GM23248 (cell line): ENCODE measurements around the gene RAB8B.

ENCODE experiments used
- EZH2 ChIP-seq: fragments of 200-600 bp; sonication (generic); IDR thresholded peaks from 2 replicates; pipeline ENCODE4 v1.6.1; 2018; ENCODE audit warnings: antibody characterized with exemption, mild to moderate bottlenecking; ENCODE audit not compliant: insufficient read depth, poor library complexity, severe bottlenecking
- EZH2phosphoT487 ChIP-seq: fragments of 200-600 bp; sonication (generic); IDR thresholded peaks from 2 replicates; pipeline ENCODE4 v1.6.1; 2018; ENCODE audit warnings: antibody characterized with exemption, moderate library complexity, mild to moderate bottlenecking, low read depth; ENCODE audit not compliant: insufficient read depth

GRCh38 chr15:63305260-63305659, 115.9 kb downstream of the RAB8B start:
- TF ChIP-seq EZH2: no peak
- TF ChIP-seq EZH2phosphoT487: no peak
